H1 (cell line): ENCODE measurements around the gene CD4.

Experiments
- GABPA ChIP-seq: IDR thresholded peaks from 2 replicates; pipeline ENCODE4 v1.6.1; 2011; ENCODE audit warnings: mild to moderate bottlenecking, low read length, moderate library complexity, borderline replicate concordance; ENCODE audit not compliant: insufficient read depth
- POLR2A ChIP-seq, 2 experiments: IDR thresholded peaks; 1 replicate in 1 of 2; 2 replicates in 1 of 2; pipeline ENCODE4 v1.6.1; 2011; ENCODE audit warnings: low read depth in 2 of 2, low read length in 2 of 2, mild to moderate bottlenecking in 2 of 2; ENCODE audit errors: control extremely low read depth in 1 of 2
- POU5F1 ChIP-seq: IDR thresholded peaks from 2 replicates; pipeline ENCODE4 v1.6.1; 2011; ENCODE audit warnings: low read depth, mild to moderate bottlenecking, low read length, moderate library complexity
- SP2 ChIP-seq: IDR thresholded peaks from 2 replicates; pipeline ENCODE4 v1.6.1; 2012; ENCODE audit warnings: mild to moderate bottlenecking, low read length, inconsistent platforms
- SRF ChIP-seq: IDR thresholded peaks from 2 replicates; pipeline ENCODE4 v1.6.1; 2011; ENCODE audit warnings: mild to moderate bottlenecking, low read depth, low read length, moderate library complexity
- TF ChIP-seq, protein P1 (sequence below): IDR thresholded peaks from 2 replicates; pipeline ENCODE4 v1.6.1; 2012; ENCODE audit warnings: inconsistent platforms
- TF ChIP-seq, protein P2 (sequence below), 3 experiments: IDR thresholded peaks; 1 replicate in 2 of 3; 2 replicates in 1 of 3; pipeline versions ENCODE4 v1.5.1 to v1.6.1; 2011; ENCODE audit warnings: low read length in 3 of 3, mild to moderate bottlenecking in 3 of 3, inconsistent platforms in 2 of 3, low read depth in 1 of 3, moderate library complexity in 1 of 3; ENCODE audit not compliant: insufficient read depth in 1 of 3; ENCODE audit errors: control extremely low read depth in 1 of 3

GRCh38 chr12:6758506-6759095 lies 30.7 kb upstream of the CD4 start:
- TF ChIP-seq SRF (no peak), POU5F1 (no peak), SP2 (no peak), POLR2A (IDR thresholded peaks at IDR 0.05; ENCODE audit: control extremely low read depth in 1 of 2, low read depth in 2 of 2, low read length in 2 of 2) (no peak), GABPA (no peak)
- TF ChIP-seq, protein P1, sequence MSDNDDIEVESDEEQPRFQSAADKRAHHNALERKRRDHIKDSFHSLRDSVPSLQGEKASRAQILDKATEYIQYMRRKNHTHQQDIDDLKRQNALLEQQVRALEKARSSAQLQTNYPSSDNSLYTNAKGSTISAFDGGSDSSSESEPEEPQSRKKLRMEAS: no peak
- TF ChIP-seq, protein P2, sequence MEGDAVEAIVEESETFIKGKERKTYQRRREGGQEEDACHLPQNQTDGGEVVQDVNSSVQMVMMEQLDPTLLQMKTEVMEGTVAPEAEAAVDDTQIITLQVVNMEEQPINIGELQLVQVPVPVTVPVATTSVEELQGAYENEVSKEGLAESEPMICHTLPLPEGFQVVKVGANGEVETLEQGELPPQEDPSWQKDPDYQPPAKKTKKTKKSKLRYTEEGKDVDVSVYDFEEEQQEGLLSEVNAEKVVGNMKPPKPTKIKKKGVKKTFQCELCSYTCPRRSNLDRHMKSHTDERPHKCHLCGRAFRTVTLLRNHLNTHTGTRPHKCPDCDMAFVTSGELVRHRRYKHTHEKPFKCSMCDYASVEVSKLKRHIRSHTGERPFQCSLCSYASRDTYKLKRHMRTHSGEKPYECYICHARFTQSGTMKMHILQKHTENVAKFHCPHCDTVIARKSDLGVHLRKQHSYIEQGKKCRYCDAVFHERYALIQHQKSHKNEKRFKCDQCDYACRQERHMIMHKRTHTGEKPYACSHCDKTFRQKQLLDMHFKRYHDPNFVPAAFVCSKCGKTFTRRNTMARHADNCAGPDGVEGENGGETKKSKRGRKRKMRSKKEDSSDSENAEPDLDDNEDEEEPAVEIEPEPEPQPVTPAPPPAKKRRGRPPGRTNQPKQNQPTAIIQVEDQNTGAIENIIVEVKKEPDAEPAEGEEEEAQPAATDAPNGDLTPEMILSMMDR (IDR thresholded peaks at IDR 0.05; ENCODE audit: control extremely low read depth in 1 of 3, insufficient read depth in 1 of 3, low read depth in 1 of 3, low read length in 3 of 3): no peak
